Fibroblast of villous mesenchyme (primary cell): Measurements from ENCODE around the gene C1orf210. TPM values are rescaled to one million over a fixed set of nuclear protein-coding genes. Genes with fewer than 3 reads are reported as not detected.

Source experiments
- DNase-seq: peaks from one replicate; pipeline ENCODE4 v3.0.0-alpha.2; 2010; ENCODE audit warnings: low read depth
- H3K4me3 ChIP-seq: 2 replicates; pipeline ENCODE4 v1.5.1; 2011; ENCODE audit warnings: low read depth, mild to moderate bottlenecking, low read length
- CTCF ChIP-seq: IDR thresholded peaks from 2 replicates; pipeline ENCODE4 v1.5.1; 2012; ENCODE audit warnings: low read depth, mild to moderate bottlenecking, low read length; ENCODE audit not compliant: insufficient read depth
- total RNA-seq: library from RNA; depleted of rRNA; stranded (reverse); fragments of >200 nt; gene quantifications from 2 replicates; pipeline ENCODE4 v1.2.3, GENCODE V29; 2012

The C1orf210 gene
- total RNA-seq, 1 donor: not detected

GRCh38 chr1:43312212-43312623 is 26.8 kb upstream of the C1orf210 start:
- DNase-seq: no peak
- H3K4me3 ChIP-seq: no peak overlapping the region
- TF ChIP-seq CTCF: no peak

GRCh38 chr1:43311521-43311920 is 26.1 kb upstream of the C1orf210 start:
- no peak overlapping the region for H3K4me3 ChIP-seq
- no peak for TF ChIP-seq CTCF
- no peak for DNase-seq

- no peak for TF ChIP-seq CTCF
- no peak for DNase-seq
- no peak overlapping the region for H3K4me3 ChIP-seq
These were observed 24.1 kb upstream of the C1orf210 start for GRCh38 chr1:43309405-43310025.

- no peak for TF ChIP-seq CTCF
- no peak overlapping the region for H3K4me3 ChIP-seq
- no peak for DNase-seq
These were observed 23.4 kb upstream of the C1orf210 start for GRCh38 chr1:43308635-43309404.

- no peak overlapping the region for H3K4me3 ChIP-seq
- DNase-seq: no peak
- TF ChIP-seq CTCF: no peak
These were observed 22.2 kb upstream of the C1orf210 start for GRCh38 chr1:43307458-43308158.

- no peak for DNase-seq
- no peak overlapping the region for H3K4me3 ChIP-seq
- TF ChIP-seq CTCF: no peak
These were observed 21.5 kb upstream of the C1orf210 start for GRCh38 chr1:43306688-43307457.
